Suprapubic skin (tissue), 3 donors: ENCODE data around the gene DSCAM.
"Not testable (repeated sequence)": the region's sequence is repeated elsewhere in the genome, so short reads cannot be mapped to it uniquely, and the experiment has no call there.

Source experiments
- EP300 ChIP-seq: sonication (generic); formaldehyde crosslinking; IDR thresholded peaks from one replicate; pipeline ENCODE4 v1.6.1; 2017; ENCODE audit warnings: antibody characterized with exemption
- TF ChIP-seq, protein P1 (sequence below), 2 donors: fragments of 200-600 bp in 1 of 2; fragments of 450-650 bp in 1 of 2; sonication (generic) in 1 of 2; IDR thresholded peaks; one replicate each; pipeline ENCODE4 v1.5.1; 2016 to 2019; ENCODE audit warnings: antibody characterized with exemption in 2 of 2, mild to moderate bottlenecking in 1 of 2, moderate library complexity in 1 of 2

- TF ChIP-seq, protein P1, sequence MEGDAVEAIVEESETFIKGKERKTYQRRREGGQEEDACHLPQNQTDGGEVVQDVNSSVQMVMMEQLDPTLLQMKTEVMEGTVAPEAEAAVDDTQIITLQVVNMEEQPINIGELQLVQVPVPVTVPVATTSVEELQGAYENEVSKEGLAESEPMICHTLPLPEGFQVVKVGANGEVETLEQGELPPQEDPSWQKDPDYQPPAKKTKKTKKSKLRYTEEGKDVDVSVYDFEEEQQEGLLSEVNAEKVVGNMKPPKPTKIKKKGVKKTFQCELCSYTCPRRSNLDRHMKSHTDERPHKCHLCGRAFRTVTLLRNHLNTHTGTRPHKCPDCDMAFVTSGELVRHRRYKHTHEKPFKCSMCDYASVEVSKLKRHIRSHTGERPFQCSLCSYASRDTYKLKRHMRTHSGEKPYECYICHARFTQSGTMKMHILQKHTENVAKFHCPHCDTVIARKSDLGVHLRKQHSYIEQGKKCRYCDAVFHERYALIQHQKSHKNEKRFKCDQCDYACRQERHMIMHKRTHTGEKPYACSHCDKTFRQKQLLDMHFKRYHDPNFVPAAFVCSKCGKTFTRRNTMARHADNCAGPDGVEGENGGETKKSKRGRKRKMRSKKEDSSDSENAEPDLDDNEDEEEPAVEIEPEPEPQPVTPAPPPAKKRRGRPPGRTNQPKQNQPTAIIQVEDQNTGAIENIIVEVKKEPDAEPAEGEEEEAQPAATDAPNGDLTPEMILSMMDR (IDR thresholded peaks at IDR 0.05) = not testable (repeated sequence)
- TF ChIP-seq EP300 = not testable (repeated sequence)
Observed at GRCh38 chr21:40033156-40033782, 813.7 kb downstream of the DSCAM start.
